Endothelial cell of umbilical vein (primary cell): ENCODE data around the gene EHF. TPM values are rescaled to one million over a fixed set of nuclear protein-coding genes. Genes with fewer than 3 reads are reported as not detected.

Source experiments
- BruUV-seq: library from RNA; stranded (reverse); fragments of 400-500 nt; replicated peaks from 2 replicates; lab custom pipeline; 2021; lab: Mats Ljungman, UMichigan
- CTCF ChIA-PET: fragments of 300-600, 350-600 bp; sonication (Branson Sonifier 250); formaldehyde crosslinking; loops from one replicate; lab custom pipeline; 2021; ENCODE audit warnings: antibody characterized with exemption, inconsistent platforms; lab: Charles Lee
- POLR2A ChIA-PET: fragments of 300-600, 350-600 bp; sonication (Branson Sonifier 250); formaldehyde crosslinking; loops from one replicate; lab custom pipeline; 2021; ENCODE audit warnings: antibody characterized with exemption, inconsistent platforms; lab: Charles Lee
- DNase-seq: peaks from one replicate; pipeline ENCODE4 v3.0.0-alpha.2; 2011; ENCODE audit warnings: low read depth, low spot score
- FAIRE-seq: peaks from 2 replicates; lab custom pipeline; 2011; peaks lifted over from hg19 to GRCh38; lab: Jason Lieb, UNC
- H2AFZ ChIP-seq: 2 replicates; pipeline ENCODE4 v1.6.0; 2012; ENCODE audit warnings: low read depth, low read length, control low read depth, inconsistent platforms
- H3K27ac ChIP-seq: 2 replicates; pipeline ENCODE4 v1.5.1; 2011; ENCODE audit warnings: low read depth, mild to moderate bottlenecking, control low read depth, low read length, moderate library complexity; ENCODE audit not compliant: insufficient read depth
- H3K27me3 ChIP-seq, 2 experiments: 2 replicates each; pipeline versions ENCODE4 v1.6.0 to v1.6.1; 2011; ENCODE audit warnings: low read length in 2 of 2, mixed read lengths in 1 of 2; ENCODE audit not compliant: control insufficient read depth in 2 of 2, insufficient read depth in 2 of 2
- H3K36me3 ChIP-seq, 2 experiments: 2 replicates in 1 of 2; 3 replicates in 1 of 2; pipeline ENCODE4 v1.5.1; 2011; ENCODE audit warnings: low read length in 2 of 2, mild to moderate bottlenecking in 1 of 2, moderate library complexity in 1 of 2; ENCODE audit not compliant: control insufficient read depth in 2 of 2, insufficient read depth in 2 of 2; ENCODE audit errors: extremely low read depth in 1 of 2
- H3K4me1 ChIP-seq: 3 replicates; pipeline ENCODE4 v1.5.1; 2011; ENCODE audit warnings: mild to moderate bottlenecking, low read length; ENCODE audit not compliant: control insufficient read depth, insufficient read depth; ENCODE audit errors: extremely low read depth
- H3K4me2 ChIP-seq: 2 replicates; pipeline ENCODE4 v1.6.1; 2011; ENCODE audit warnings: low read length, control low read depth, mixed read lengths; ENCODE audit not compliant: insufficient read depth
- H3K4me3 ChIP-seq, 3 experiments: fragments of 200-600 bp in 1 of 3; sonication (generic), shearing (Covaris generic) in 1 of 3; replicated peaks in 1 of 3; 2 replicates each; pipeline ENCODE4 v1.5.1; 2011 to 2016; ENCODE audit warnings: control low read depth in 3 of 3, low read length in 3 of 3, mild to moderate bottlenecking in 2 of 3, inconsistent platforms in 1 of 3, low read depth in 1 of 3, moderate library complexity in 1 of 3; ENCODE audit not compliant: insufficient read depth in 1 of 3
- H3K79me2 ChIP-seq: 2 replicates; pipeline ENCODE4 v1.6.0; 2012; ENCODE audit warnings: low read length, inconsistent platforms; ENCODE audit not compliant: control insufficient read depth, insufficient read depth
- H3K9ac ChIP-seq: replicated peaks from 2 replicates; pipeline ENCODE3; 2011; ENCODE audit warnings: low read length, control low read depth; ENCODE audit not compliant: insufficient read depth; ENCODE audit errors: extremely low read depth
- H3K9me1 ChIP-seq: replicated peaks from 3 replicates; pipeline ENCODE4 v1.6.0; 2011; ENCODE audit warnings: mild to moderate bottlenecking, low read length; ENCODE audit not compliant: control insufficient read depth, insufficient read depth; ENCODE audit errors: extremely low read depth
- H3K9me3 ChIP-seq: replicated peaks from 2 replicates; pipeline ENCODE4 v1.5.1; 2012; ENCODE audit warnings: low read length, inconsistent platforms; ENCODE audit not compliant: control insufficient read depth, insufficient read depth
- H4K20me1 ChIP-seq: replicated peaks from 2 replicates; pipeline ENCODE3; 2011; ENCODE audit warnings: mild to moderate bottlenecking, low read length; ENCODE audit not compliant: control insufficient read depth, insufficient read depth; ENCODE audit errors: extremely low read depth
- EZH2 ChIP-seq: IDR thresholded peaks from 2 replicates; pipeline ENCODE4 v1.6.1; 2012; ENCODE audit warnings: borderline replicate concordance, low read depth, mild to moderate bottlenecking, moderate library complexity, low read length, inconsistent platforms; ENCODE audit not compliant: severe bottlenecking
- FOS ChIP-seq: IDR thresholded peaks from 2 replicates; pipeline ENCODE4 v1.6.1; 2011; ENCODE audit warnings: mild to moderate bottlenecking, low read length, moderate library complexity, borderline replicate concordance; ENCODE audit not compliant: insufficient read depth
- GATA2 ChIP-seq: IDR thresholded peaks from 2 replicates; pipeline ENCODE4 v1.7.0; 2011; ENCODE audit warnings: low read depth, mild to moderate bottlenecking, moderate library complexity, mixed read lengths, low read length; ENCODE audit not compliant: insufficient read length, insufficient read depth
- JUN ChIP-seq: IDR thresholded peaks from 2 replicates; pipeline ENCODE4 v1.6.1; 2011; ENCODE audit warnings: borderline replicate concordance, low read depth; ENCODE audit not compliant: insufficient read length, insufficient read depth
- MYC ChIP-seq: IDR thresholded peaks from one replicate; pipeline ENCODE4 v1.6.1; 2011; ENCODE audit warnings: mild to moderate bottlenecking, low read depth, low read length
- POLR2A ChIP-seq: IDR thresholded peaks from 2 replicates; pipeline ENCODE4 v1.6.1; 2012; ENCODE audit warnings: low read depth, mild to moderate bottlenecking, control low read depth, low read length
- POLR2AphosphoS5 ChIP-seq: IDR thresholded peaks from 2 replicates; pipeline ENCODE4 v1.6.1; 2012; ENCODE audit warnings: low read depth, mild to moderate bottlenecking, control low read depth, low read length, moderate library complexity; ENCODE audit not compliant: insufficient read depth
- dilution Hi-C: fragments of 300-500 bp; cut with MboI; formaldehyde crosslinking; loops from one replicate; pipeline ENCODE4 v1.15.0; 2019; ENCODE audit warnings: low sequenced_read_pairs; ENCODE audit not compliant: extremely low pct_ligation_motif_present
- intact Hi-C: fragments of 100-400 bp; cut with micrococcal nuclease; formaldehyde crosslinking; loops from one replicate; pipeline ENCODE4 v1.10.0; 2022
- polyA plus RNA-seq, 4 experiments: library from polyadenylated mRNA; depleted of rRNA in 3 of 4; stranded (reverse) in 3 of 4; unstranded in 1 of 4; fragments of >200 nt; gene quantifications; 2 replicates each; pipeline versions ENCODE4 v1.2.1 to v1.2.3, GENCODE V29; 2011 to 2012; ENCODE audit warnings: missing spikeins in 1 of 4
- total RNA-seq: library from RNA; stranded (reverse); gene quantifications from 2 replicates; pipeline ENCODE4 v1.2.3, GENCODE V29; 2021
- TF ChIP-seq, protein P1 (sequence below): IDR thresholded peaks from 2 replicates; pipeline ENCODE4 v1.6.1; 2011; ENCODE audit not compliant: insufficient read depth, insufficient read length
- TF ChIP-seq, protein P2 (sequence below), 2 donors: IDR thresholded peaks; 1 replicate in 1 of 2; 2 replicates in 1 of 2; pipeline ENCODE4 v1.5.1; 2011; ENCODE audit warnings: low read length in 2 of 2, mild to moderate bottlenecking in 2 of 2, moderate library complexity in 2 of 2, control low read depth in 1 of 2, inconsistent platforms in 1 of 2, low read depth in 1 of 2; ENCODE audit not compliant: insufficient read depth in 1 of 2; ENCODE audit errors: extremely low read depth in 1 of 2

EHF gene
- total and polyA plus RNA-seq, 2 donors (not counting 3 experiments of a cell fraction or from before 2014, with no cell fraction given) = not detected

DNA sequence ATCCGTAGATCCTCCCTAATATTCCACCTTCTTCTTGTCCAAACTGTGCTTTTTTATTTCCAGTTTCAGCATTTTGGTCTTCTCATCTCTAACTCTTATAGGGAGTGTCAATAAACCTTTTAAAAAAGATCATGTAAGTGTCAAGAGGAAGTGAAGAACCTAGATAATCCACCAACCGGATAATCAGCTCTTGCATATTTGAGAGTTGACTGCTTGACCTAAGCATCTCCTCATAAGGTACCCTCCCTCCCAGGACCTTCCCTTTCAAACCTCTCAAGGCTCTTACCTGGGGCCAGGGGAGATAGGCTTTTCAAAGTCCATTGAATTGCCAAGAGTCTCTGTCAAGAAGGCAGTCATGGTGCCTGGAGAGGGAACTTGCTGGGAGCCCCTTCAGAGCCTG lies 691 bp upstream of the EHF start:
- no peaks in the 10 kb centered on the region for H3K36me3 ChIP-seq
- BruUV-seq = no TSS peak
- no peak overlapping the region for H2AFZ ChIP-seq
- no peak overlapping the region for H3K9ac ChIP-seq
- FAIRE-seq = no peak
- H3K79me2 ChIP-seq = no peaks in the 10 kb centered on the region
- TF ChIP-seq, protein P1, sequence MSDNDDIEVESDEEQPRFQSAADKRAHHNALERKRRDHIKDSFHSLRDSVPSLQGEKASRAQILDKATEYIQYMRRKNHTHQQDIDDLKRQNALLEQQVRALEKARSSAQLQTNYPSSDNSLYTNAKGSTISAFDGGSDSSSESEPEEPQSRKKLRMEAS = no peak
- TF ChIP-seq JUN (no peak), POLR2AphosphoS5 (no peak), EZH2 (no peak), FOS (no peak), GATA2 (no peak), POLR2A (no peak), MYC (no peak)
- TF ChIP-seq, protein P2, sequence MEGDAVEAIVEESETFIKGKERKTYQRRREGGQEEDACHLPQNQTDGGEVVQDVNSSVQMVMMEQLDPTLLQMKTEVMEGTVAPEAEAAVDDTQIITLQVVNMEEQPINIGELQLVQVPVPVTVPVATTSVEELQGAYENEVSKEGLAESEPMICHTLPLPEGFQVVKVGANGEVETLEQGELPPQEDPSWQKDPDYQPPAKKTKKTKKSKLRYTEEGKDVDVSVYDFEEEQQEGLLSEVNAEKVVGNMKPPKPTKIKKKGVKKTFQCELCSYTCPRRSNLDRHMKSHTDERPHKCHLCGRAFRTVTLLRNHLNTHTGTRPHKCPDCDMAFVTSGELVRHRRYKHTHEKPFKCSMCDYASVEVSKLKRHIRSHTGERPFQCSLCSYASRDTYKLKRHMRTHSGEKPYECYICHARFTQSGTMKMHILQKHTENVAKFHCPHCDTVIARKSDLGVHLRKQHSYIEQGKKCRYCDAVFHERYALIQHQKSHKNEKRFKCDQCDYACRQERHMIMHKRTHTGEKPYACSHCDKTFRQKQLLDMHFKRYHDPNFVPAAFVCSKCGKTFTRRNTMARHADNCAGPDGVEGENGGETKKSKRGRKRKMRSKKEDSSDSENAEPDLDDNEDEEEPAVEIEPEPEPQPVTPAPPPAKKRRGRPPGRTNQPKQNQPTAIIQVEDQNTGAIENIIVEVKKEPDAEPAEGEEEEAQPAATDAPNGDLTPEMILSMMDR (IDR thresholded peaks at IDR 0.05; ENCODE audit: extremely low read depth in 1 of 2, insufficient read depth in 1 of 2, low read depth in 1 of 2, low read length in 2 of 2) = no peak
- no peak overlapping the region for H3K4me2 ChIP-seq
- POLR2A ChIA-PET = no interaction called here
- H3K27ac ChIP-seq = no peak overlapping the region
- H3K27me3 ChIP-seq = peaks cover 0 to 2% of the 10 kb centered on the region in 2 experiments
- no peak for DNase-seq
- H3K4me3 ChIP-seq = no peak overlapping the region
- CTCF ChIA-PET = no interaction called here
- dilution Hi-C loops (no loop called here), intact Hi-C loops (no loop called here)
- H4K20me1 ChIP-seq = no peaks in the 10 kb centered on the region
- no peaks in the 10 kb centered on the region for H3K9me1 ChIP-seq
- no peaks in the 10 kb centered on the region for H3K9me3 ChIP-seq
- no peaks in the 10 kb centered on the region for H3K4me1 ChIP-seq
